Osteoblast (primary cell): ENCODE results near the gene JADE2. TPM values are rescaled to one million over a fixed set of nuclear protein-coding genes. Genes with fewer than 3 reads are reported as not detected.

Source experiments
- DNase-seq: peaks from one replicate; pipeline ENCODE4 v3.0.0; 2011; ENCODE audit warnings: low spot score, mixed read lengths; ENCODE audit not compliant: insufficient read length; ENCODE audit errors: missing footprints
- H2AFZ ChIP-seq: 2 replicates; pipeline ENCODE4 v1.6.0; 2011; ENCODE audit warnings: mild to moderate bottlenecking, low read length
- H3K27ac ChIP-seq: 2 replicates; pipeline ENCODE4 v1.5.1; 2011; ENCODE audit warnings: mild to moderate bottlenecking, low read depth, low read length, moderate library complexity
- H3K27me3 ChIP-seq: 2 replicates; pipeline ENCODE4 v1.6.0; 2012; ENCODE audit warnings: mild to moderate bottlenecking, control low read depth, inconsistent platforms, low read length, moderate library complexity; ENCODE audit not compliant: insufficient read depth
- H3K36me3 ChIP-seq: 2 replicates; pipeline ENCODE4 v1.5.1; 2011; ENCODE audit warnings: mild to moderate bottlenecking, low read length, control low read depth, moderate library complexity; ENCODE audit not compliant: insufficient read depth
- H3K4me1 ChIP-seq: 2 replicates; pipeline ENCODE4 v1.5.1; 2011; ENCODE audit warnings: mild to moderate bottlenecking, low read length, control low read depth, moderate library complexity; ENCODE audit not compliant: insufficient read depth
- H3K4me2 ChIP-seq: 2 replicates; pipeline ENCODE4 v1.6.0; 2011; ENCODE audit warnings: mild to moderate bottlenecking, low read length; ENCODE audit not compliant: insufficient read depth
- H3K4me3 ChIP-seq: fragments of 200-600 bp; sonication (generic); 3 replicates; pipeline ENCODE4 v1.5.1; 2012; ENCODE audit warnings: mild to moderate bottlenecking, low read length, inconsistent platforms; ENCODE audit not compliant: insufficient read depth
- H3K79me2 ChIP-seq: 2 replicates; pipeline ENCODE4 v1.6.0; 2012; ENCODE audit warnings: mild to moderate bottlenecking, low read length, control low read depth, inconsistent platforms; ENCODE audit not compliant: insufficient read depth
- H3K9me3 ChIP-seq: 2 replicates; pipeline ENCODE4 v1.5.1; 2011; ENCODE audit warnings: low read depth, low read length, control low read depth
- H4K20me1 ChIP-seq: 2 replicates; pipeline ENCODE4 v1.6.0; 2012; ENCODE audit warnings: mild to moderate bottlenecking, low read length, control low read depth; ENCODE audit not compliant: insufficient read depth
- total RNA-seq: library from RNA; depleted of rRNA; stranded (reverse); fragments of >200 nt; gene quantifications from 2 replicates; pipeline ENCODE4 v1.2.3, GENCODE V29; 2012
- TF ChIP-seq, protein P1 (sequence below): IDR thresholded peaks from 2 replicates; pipeline ENCODE4 v1.5.1; 2011; ENCODE audit warnings: mild to moderate bottlenecking, low read depth, low read length, moderate library complexity; ENCODE audit errors: extremely low read depth

The JADE2 gene
- total RNA-seq, 1 donor = 26.8 TPM

GRCh38 chr5:134579284-134579771 is 53.9 kb downstream of the JADE2 start:
- Histone ChIP-seq H3K27me3 (no peaks in the 10 kb centered on the region), H4K20me1 (peaks cover 3% of the 10 kb centered on the region), H3K4me2 (no peak overlapping the region), H3K27ac (no peak overlapping the region), H2AFZ (no peak overlapping the region), H3K36me3 (peaks cover 46% of the 10 kb centered on the region), H3K9me3 (no peaks in the 10 kb centered on the region), H3K4me3 (no peak overlapping the region), H3K4me1 (peaks cover 12% of the 10 kb centered on the region), H3K79me2 (peaks cover 3% of the 10 kb centered on the region)
- TF ChIP-seq, protein P1, sequence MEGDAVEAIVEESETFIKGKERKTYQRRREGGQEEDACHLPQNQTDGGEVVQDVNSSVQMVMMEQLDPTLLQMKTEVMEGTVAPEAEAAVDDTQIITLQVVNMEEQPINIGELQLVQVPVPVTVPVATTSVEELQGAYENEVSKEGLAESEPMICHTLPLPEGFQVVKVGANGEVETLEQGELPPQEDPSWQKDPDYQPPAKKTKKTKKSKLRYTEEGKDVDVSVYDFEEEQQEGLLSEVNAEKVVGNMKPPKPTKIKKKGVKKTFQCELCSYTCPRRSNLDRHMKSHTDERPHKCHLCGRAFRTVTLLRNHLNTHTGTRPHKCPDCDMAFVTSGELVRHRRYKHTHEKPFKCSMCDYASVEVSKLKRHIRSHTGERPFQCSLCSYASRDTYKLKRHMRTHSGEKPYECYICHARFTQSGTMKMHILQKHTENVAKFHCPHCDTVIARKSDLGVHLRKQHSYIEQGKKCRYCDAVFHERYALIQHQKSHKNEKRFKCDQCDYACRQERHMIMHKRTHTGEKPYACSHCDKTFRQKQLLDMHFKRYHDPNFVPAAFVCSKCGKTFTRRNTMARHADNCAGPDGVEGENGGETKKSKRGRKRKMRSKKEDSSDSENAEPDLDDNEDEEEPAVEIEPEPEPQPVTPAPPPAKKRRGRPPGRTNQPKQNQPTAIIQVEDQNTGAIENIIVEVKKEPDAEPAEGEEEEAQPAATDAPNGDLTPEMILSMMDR = no peak
- DNase-seq = peak; percentile 19

DNA sequence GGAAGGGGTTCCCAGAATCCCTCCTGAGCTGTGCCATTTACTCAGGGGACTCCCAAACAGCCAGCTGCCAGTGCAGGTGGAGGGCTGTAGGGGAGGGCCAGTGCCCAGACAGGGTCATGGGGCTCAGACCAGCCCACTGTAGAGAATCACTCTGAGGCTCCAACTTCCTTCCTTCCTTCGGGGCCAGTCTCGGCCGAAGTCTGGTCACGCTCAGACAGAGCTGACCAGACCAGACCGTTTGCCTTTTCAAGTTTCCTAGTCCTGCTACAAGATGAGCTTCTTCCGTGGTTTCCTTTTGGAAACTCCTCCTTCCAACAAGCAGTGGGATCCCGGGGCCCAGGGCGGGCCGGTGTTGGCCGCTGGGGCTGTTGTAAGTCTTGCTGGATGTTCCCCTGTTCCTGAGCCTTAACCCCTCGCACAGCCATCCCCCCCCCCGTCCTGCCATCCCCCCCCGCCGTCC is 54.6 kb downstream of the JADE2 start:
- TF ChIP-seq, protein P1 = no peak
- H3K27me3 ChIP-seq = no peaks in the 10 kb centered on the region
- H3K36me3 ChIP-seq = peaks cover 39% of the 10 kb centered on the region
- no peaks in the 10 kb centered on the region for H3K9me3 ChIP-seq
- peaks cover 3% of the 10 kb centered on the region for H4K20me1 ChIP-seq
- no peak overlapping the region for H3K4me2 ChIP-seq
- no peak overlapping the region for H3K4me3 ChIP-seq
- no peak overlapping the region for H2AFZ ChIP-seq
- peak; percentile 34 for DNase-seq
- peaks cover 12% of the 10 kb centered on the region for H3K4me1 ChIP-seq
- H3K27ac ChIP-seq = no peak overlapping the region
- H3K79me2 ChIP-seq = peaks cover 3% of the 10 kb centered on the region

DNA sequence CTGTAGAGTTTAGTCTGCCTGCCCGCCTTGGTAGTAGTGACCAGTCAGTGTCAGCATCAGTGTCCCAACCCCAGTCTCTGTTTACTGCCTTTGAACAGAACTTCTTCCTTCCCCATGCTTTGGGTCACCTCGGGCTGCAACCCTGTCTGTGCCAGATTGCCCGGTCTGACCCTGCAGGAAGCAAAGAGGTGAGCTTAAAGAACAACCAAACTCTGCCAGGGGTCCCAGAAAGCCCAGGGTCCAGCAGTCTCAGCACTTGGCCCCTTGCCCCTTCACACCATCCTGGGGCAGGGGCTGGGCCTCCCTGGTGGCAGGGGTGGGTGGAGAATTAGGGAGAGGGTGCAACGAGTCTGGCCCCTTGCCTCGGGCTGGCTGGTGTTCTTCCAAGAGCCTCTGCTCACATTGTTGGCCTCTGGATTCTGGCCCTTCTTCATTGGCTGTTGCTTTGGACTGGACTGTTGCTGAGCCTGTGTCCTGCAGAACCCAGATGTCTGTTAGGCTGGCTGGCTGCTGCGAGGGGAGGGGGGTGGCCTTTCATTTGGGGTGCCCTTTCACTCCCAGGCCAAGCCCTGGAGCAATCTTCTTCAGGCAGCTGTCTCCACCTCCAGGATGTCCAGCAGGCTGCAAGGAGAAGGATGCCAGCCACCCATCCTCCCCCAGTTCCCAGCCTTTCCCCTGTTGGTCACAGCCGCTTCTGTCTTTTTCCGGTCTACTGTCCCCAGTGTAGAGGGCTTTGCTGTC is 55.9 kb downstream of the JADE2 start:
- peaks cover 12% of the 10 kb centered on the region for H3K4me1 ChIP-seq
- H3K9me3 ChIP-seq = no peaks in the 10 kb centered on the region
- H3K36me3 ChIP-seq = peaks cover 29% of the 10 kb centered on the region
- H3K27me3 ChIP-seq = no peaks in the 10 kb centered on the region
- H4K20me1 ChIP-seq = peaks cover 3% of the 10 kb centered on the region
- TF ChIP-seq, protein P1 = peak; percentile 17
- H3K4me2 ChIP-seq = no peak overlapping the region
- H3K27ac ChIP-seq = no peak overlapping the region
- H2AFZ ChIP-seq = no peak overlapping the region
- H3K4me3 ChIP-seq = no peak overlapping the region
- no peaks in the 10 kb centered on the region for H3K79me2 ChIP-seq
- DNase-seq = no peak

DNA sequence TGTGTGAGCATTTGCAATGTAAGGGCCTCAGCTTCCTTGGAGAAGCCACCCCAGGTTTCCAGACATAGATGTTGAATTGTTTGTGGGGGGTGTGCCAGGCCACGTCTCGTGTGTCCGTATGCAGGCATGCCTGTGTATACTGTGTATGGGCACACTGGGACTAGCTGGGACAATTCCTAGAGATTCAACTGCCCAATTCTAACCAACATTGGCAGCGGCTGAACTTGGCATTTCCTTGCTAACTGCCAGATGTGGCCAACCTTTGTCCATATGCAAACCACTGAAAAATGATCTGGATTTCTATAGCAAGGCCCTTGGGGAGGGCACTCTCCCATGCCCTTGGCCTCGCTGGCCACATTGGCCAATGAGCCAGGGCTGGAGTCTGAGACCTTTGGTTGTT is 56.8 kb downstream of the JADE2 start:
- Histone ChIP-seq H3K9me3 (no peaks in the 10 kb centered on the region), H4K20me1 (peaks cover 3% of the 10 kb centered on the region), H3K36me3 (peaks cover 29% of the 10 kb centered on the region), H2AFZ (no peak overlapping the region), H3K27me3 (no peaks in the 10 kb centered on the region), H3K4me2 (no peak overlapping the region), H3K4me3 (no peak overlapping the region), H3K4me1 (peaks cover 7% of the 10 kb centered on the region), H3K27ac (no peak overlapping the region), H3K79me2 (no peaks in the 10 kb centered on the region)
- TF ChIP-seq, protein P1 = no peak
- no peak for DNase-seq
